ENCODE data around the gene SUGP2.
"Not testable (repeated sequence)": the region's sequence is repeated elsewhere in the genome, so short reads cannot be mapped to it uniquely, and the experiment has no call there.

Gene SUGP2

GRCh38 chr19:19031891-19032290 is 1.4 kb downstream of the SUGP2 start:
- DNase-seq (ENCODE audit: low spot score) = no peak

- no peak for DNase-seq (ENCODE audit: low spot score)
These were observed 4.8 kb downstream of the SUGP2 start for GRCh38 chr19:19028526-19028925.

GRCh38 chr19:19027228-19027627 is 6.1 kb downstream of the SUGP2 start:
- no peak for DNase-seq (ENCODE audit: low spot score)

- no peak for DNase-seq (ENCODE audit: low spot score)
These were observed 6.9 kb downstream of the SUGP2 start for GRCh38 chr19:19026299-19026971.

DNA sequence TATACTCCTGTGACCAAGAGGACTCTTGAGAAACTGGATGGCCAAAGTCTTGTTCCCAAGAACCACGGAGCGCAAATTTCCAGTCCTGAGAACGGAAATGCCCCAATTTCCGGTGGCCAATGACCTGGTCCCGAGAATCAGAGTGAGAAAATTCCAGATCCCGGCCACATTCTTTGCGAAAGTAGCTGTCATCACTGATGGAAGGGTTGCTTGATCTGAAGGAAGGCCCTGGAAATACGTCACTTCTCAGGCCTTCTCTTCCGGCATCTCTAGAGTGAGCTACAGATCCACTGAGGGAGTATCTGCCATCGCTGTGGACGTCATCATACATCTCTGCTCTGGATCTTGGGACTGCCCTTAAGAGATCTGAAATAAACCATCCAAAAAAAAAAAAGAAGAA is 7.5 kb downstream of the SUGP2 start:
- no peak for DNase-seq (ENCODE audit: low spot score)

DNA sequence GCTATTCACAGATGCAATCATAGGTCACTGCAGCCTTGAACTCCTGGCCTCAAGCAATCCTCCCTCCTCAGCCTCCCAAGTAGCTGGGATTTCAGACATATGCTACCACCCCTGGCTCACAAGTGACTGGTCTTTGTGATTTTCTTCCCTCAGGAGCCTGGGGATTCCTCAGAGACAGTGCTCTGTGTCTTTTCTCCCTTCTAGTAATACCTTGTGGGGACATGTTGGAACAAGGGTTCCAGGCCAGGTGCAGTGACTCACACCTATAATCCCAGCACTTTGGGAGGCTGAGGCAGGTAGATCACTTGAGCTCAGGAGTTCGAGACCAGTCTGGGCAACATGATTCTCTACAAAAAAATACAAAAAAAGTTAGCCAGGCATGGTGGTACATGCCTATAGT is 9.9 kb downstream of the SUGP2 start:
- not testable (repeated sequence) for DNase-seq (ENCODE audit: low spot score)

GRCh38 chr19:19022380-19022961 is 10.8 kb downstream of the SUGP2 start:
- DNase-seq (ENCODE audit: low spot score) = no peak

GRCh38 chr19:19021115-19021514 is 12.2 kb downstream of the SUGP2 start:
- no peak for DNase-seq (ENCODE audit: low spot score)

- no peak for DNase-seq (ENCODE audit: low spot score)
These were observed 22.8 kb downstream of the SUGP2 start for GRCh38 chr19:19010551-19010950.

DNA sequence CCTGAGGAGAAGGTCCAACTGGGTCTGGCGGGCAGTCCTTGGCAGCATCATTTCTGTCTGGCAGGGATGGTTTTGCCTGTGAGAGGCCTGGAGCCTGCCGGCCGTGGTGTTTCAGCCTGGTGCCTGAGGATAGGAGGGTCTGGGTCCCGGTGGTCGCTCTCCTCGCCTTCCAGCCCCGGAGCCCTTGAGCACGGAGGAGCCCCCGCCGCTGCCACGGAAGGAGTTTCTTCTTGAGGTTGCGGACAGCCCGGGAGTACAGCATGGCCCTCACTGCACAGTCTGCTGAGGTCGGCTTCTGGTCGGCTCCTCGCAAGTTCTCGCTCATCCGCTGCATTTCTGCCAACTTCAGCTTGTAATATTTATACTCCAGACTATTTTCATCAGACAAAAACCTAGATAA is 23.4 kb downstream of the SUGP2 start:
- DNase-seq (ENCODE audit: low spot score) = no peak

DNA sequence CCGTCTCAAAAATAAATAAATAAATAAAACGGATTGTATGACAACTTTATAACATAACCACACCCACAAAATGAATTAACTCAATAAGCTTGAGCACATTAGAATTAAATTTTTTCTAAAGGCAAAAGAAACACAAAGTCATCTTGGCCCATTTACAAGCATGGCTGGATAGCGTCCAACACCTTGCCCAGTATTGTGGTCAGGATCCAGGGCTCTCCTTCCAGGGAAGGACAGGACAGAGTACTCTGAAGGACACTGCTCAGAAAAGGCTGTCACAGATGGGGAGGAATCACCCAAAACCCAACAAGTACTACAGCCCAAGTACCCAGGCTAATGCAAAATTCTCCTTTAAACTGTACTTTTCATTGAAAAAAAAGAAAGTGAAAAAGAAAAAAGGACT is 27.1 kb downstream of the SUGP2 start:
- DNase-seq (ENCODE audit: low spot score) = no peak

DNA sequence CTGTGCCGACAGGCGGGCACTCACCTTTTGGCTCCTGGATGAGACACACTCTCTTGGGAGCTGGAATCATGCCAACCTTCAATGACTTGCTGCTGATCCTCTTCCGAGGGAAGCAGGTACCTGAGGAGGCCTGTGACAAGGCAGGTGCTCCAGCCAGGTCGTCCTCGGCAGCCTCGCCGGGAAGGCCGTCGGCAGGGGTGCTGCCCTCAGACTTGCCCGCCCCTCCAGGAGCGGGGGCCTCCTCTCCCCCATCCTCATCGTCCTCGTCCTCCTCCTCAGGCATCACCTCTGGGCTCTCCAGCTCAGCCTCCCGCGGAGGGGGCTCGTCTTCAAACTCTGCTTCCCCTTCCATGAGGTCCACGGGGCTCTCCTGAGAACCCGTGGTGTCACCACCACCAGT is 29.2 kb downstream of the SUGP2 start:
- DNase-seq (ENCODE audit: low spot score) = no peak

GRCh38 chr19:18999896-19000620 is 33.3 kb downstream of the SUGP2 start:
- peak; percentile 60 for DNase-seq (ENCODE audit: low spot score)

GRCh38 chr19:18999016-18999758 is 34.1 kb downstream of the SUGP2 start:
- DNase-seq (ENCODE audit: low spot score) = no peak

- no peak for DNase-seq (ENCODE audit: low spot score)
These were observed 35.0 kb downstream of the SUGP2 start for GRCh38 chr19:18998276-18998675.

- DNase-seq (ENCODE audit: low spot score) = no peak
These were observed 36.4 kb downstream of the SUGP2 start for GRCh38 chr19:18996796-18997394.

- no peak for DNase-seq (ENCODE audit: low spot score)
These were observed 37.0 kb downstream of the SUGP2 start for GRCh38 chr19:18996351-18996750.

GRCh38 chr19:18995804-18996241 is 37.5 kb downstream of the SUGP2 start:
- DNase-seq (ENCODE audit: low spot score) = peak; percentile 85

- no peak for DNase-seq (ENCODE audit: low spot score)
These were observed 40.2 kb downstream of the SUGP2 start for GRCh38 chr19:18993115-18993514.

DNA sequence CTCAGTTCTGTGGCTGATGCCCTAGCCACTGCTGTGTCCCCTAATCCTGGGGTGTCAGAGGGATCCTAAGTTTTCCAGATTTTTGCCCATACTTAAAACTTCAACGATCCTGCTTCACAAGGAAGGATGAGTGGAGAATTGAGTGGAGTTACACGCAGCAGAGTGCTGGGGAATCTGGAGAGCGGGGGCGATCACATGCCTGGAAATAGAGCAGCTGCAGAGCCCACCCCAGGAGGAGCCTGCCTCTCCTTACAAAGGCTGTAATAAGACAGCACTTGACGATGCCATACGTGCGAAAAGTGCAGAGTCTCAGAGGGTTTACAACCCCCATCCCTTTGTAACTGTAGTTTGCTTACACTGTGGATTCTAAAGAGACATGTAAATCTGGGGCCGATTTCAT is 40.6 kb downstream of the SUGP2 start:
- no peak for DNase-seq (ENCODE audit: low spot score)

GRCh38 chr19:18991468-18991867 is 41.8 kb downstream of the SUGP2 start:
- DNase-seq (ENCODE audit: low spot score) = no peak

DNA sequence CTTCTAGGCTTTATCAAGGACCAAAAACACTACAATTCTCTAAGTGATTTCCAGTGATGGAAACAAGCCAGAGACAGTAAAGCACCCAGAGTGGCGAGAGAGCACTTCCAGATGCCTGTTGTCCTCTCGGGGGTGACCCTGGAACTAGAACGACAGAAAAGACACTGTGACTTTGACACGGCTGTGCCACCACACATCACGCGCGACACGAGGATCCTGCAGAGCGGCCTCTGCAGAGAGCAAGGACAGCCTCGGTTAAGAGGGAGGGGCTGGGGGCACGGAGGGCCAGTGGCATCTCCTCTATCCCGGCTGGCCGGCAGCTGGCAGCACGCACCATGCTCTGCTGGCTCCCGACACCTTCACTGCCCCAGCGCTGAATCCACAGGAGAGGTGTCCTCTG is 42.3 kb downstream of the SUGP2 start:
- DNase-seq (ENCODE audit: low spot score) = no peak

Data from HuH-7 (cell line).